ENCODE measurements around the gene RAB11FIP3.

RAB11FIP3 gene

GRCh38 chr16:554640-555365 is 129.4 kb downstream of the RAB11FIP3 start:
- H3K27ac ChIP-seq, result no peak overlapping the region
- TF ChIP-seq, protein P1, sequence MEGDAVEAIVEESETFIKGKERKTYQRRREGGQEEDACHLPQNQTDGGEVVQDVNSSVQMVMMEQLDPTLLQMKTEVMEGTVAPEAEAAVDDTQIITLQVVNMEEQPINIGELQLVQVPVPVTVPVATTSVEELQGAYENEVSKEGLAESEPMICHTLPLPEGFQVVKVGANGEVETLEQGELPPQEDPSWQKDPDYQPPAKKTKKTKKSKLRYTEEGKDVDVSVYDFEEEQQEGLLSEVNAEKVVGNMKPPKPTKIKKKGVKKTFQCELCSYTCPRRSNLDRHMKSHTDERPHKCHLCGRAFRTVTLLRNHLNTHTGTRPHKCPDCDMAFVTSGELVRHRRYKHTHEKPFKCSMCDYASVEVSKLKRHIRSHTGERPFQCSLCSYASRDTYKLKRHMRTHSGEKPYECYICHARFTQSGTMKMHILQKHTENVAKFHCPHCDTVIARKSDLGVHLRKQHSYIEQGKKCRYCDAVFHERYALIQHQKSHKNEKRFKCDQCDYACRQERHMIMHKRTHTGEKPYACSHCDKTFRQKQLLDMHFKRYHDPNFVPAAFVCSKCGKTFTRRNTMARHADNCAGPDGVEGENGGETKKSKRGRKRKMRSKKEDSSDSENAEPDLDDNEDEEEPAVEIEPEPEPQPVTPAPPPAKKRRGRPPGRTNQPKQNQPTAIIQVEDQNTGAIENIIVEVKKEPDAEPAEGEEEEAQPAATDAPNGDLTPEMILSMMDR (conservative IDR thresholded peaks at IDR 0.05), result no peak
- no peak for TF ChIP-seq ZFX (IDR thresholded peaks at IDR 0.05)

DNA sequence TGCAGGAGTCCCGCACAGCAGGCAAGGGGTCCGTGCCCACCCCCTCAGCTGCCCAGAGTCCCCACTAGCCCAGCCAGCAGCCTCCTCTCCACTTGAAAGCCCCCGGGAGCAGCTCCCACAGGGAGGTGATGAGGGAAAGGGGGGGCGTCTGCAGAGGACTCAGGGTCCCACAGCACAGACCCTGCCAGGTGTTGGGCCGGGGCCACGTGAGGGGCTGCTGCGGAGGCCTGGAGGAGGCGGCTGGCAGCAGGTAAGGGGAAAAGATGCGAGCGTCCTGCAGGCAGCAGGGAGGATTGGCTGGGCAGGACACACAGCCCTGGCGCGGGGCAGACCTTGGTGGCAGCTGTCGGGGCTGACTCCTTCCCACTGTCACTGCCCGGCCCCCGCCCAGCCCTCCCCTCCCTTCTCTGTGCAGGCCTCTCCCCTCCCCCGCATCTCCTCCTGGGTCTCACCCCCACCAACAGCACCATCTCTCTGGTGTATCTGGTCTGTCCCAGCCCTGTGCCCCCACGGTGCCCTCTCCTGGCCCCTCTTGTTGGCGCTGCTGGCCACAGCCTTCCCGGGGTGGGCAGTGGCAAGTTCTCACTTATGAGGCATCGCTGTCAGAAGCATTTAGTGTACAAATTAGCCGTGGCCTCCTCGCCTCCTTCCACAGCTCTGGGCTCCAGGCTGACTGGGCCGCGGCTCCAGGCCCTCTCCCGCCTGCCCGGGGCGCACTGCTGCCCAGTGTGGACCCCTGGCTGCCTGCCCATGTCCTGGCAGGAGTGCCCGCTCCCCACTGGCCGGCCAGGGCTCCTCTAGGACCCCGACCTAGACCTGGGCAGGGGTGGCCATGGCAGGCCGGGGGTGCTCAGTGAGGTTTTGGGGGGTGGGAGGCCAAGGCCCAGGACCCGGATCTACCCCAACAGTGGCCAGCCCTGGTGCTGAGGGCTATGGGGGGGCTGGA is 130.4 kb downstream of the RAB11FIP3 start:
- H3K27ac ChIP-seq, result no peak overlapping the region
- TF ChIP-seq, protein P1 (conservative IDR thresholded peaks at IDR 0.05), result no peak
- no peak for TF ChIP-seq ZFX (IDR thresholded peaks at IDR 0.05)

- TF ChIP-seq, protein P1 (conservative IDR thresholded peaks at IDR 0.05), result no peak
- TF ChIP-seq ZFX (IDR thresholded peaks at IDR 0.05), result no peak
- no peak overlapping the region for H3K27ac ChIP-seq
Observed at GRCh38 chr16:556474-557173, 131.2 kb downstream of the RAB11FIP3 start.

DNA sequence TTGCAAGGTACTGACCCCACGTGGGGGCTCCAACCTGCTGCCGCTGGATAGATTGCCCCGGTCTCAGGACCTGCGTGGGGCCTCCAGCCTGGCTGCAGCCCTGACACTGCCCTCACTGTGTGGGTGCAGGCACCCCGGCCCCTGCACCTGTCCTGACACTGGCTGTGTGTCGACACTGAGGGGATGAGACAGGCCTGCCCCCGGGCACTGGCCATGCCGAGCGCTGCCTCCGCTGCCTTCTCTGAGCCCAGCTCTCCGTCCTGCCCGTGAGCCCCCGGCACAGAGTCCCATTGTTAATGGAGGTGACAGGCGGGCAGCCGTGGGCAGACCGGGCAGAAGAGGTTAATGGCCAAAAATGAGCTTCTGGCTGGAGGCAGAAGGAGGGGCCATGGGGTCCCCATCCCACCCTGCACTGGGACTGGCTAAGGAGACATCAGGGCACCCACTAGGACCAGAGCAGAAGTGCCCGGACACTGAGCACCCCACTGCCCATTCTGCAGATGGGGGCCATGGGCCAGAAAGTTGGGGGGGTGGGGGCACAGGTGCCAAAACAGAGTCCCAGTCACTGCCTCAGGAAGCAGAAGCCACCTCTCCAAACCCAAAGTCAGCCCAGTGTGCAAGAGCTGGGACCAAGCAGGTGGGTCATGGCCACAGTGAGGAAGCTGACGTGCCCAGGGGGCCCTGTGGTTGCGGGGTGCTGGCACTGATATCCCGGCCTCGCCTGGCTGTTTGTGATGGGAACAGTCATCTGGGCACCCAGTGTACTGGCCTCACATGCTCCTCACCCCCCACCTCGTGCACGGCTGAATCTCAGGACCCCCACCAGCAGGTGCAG is 132.2 kb downstream of the RAB11FIP3 start:
- H3K27ac ChIP-seq, result no peak overlapping the region
- TF ChIP-seq ZFX (IDR thresholded peaks at IDR 0.05), result no peak
- TF ChIP-seq, protein P1 (conservative IDR thresholded peaks at IDR 0.05), result no peak

DNA sequence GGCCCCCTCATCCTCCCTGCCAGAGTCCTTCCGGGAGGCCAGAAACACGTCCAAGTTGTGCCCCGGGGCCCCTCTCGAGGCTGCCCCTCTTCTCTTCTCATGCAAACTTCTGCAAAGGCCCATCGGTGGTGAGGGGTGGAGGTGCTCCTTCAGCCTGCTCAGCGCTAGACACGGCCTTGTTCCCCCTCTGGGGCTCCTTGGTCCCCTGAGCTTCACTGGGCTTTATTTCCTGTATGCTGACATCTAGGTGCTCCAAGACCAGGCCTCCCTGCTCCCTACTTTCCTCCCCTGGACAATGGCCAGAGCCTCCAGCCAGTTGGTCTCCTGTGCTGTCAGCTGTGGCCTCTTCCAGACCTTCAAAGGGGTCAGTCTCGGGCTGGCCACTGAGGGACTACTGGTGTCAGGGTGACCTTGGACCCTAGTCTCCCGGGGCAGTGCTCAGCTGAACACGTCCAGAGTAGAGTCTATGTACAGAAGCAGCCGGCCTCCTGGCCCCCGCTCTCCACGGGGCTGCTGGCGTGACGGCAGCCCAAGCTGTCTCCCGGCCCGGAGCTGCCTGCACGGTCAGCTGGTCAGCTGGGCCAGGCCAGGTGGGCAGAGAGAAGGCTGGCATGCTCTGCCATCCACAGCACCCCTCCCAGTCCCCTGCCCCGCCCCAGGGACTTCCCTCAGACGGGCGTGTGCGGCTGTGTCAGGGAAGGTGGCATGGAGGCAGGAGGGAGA is 133.0 kb downstream of the RAB11FIP3 start:
- no peak overlapping the region for H3K27ac ChIP-seq
- no peak for TF ChIP-seq ZFX (IDR thresholded peaks at IDR 0.05)
- TF ChIP-seq, protein P1 (conservative IDR thresholded peaks at IDR 0.05), result no peak

- TF ChIP-seq, protein P1 (conservative IDR thresholded peaks at IDR 0.05), result no peak
- TF ChIP-seq ZFX (IDR thresholded peaks at IDR 0.05), result no peak
- no peak overlapping the region for H3K27ac ChIP-seq
Observed at GRCh38 chr16:559021-559380, 133.6 kb downstream of the RAB11FIP3 start.

All from C4-2B (cell line).